ENCODE results near the gene TMEM138.
A peak's percentile ranks its signal among the peaks of the same experiment; 100 is the strongest.

Gene TMEM138

GRCh38 chr11:61342207-61342803, 19.9 kb upstream of the TMEM138 start:
- DNase-seq (ENCODE audit: low read depth), result no peak

GRCh38 chr11:61343792-61344745, 18.1 kb upstream of the TMEM138 start:
- DNase-seq (ENCODE audit: low read depth), result no peak

- no peak for DNase-seq (ENCODE audit: low read depth)
Observed at GRCh38 chr11:61345170-61345610, 17.0 kb upstream of the TMEM138 start.

GRCh38 chr11:61345954-61346843, 16.0 kb upstream of the TMEM138 start:
- DNase-seq (ENCODE audit: low read depth), result no peak

GRCh38 chr11:61347916-61348461, 14.2 kb upstream of the TMEM138 start:
- no peak for DNase-seq (ENCODE audit: low read depth)

GRCh38 chr11:61349189-61349751, 12.9 kb upstream of the TMEM138 start:
- DNase-seq (ENCODE audit: low read depth), result no peak

GRCh38 chr11:61349916-61350315, 12.3 kb upstream of the TMEM138 start:
- no peak for DNase-seq (ENCODE audit: low read depth)

- no peak for DNase-seq (ENCODE audit: low read depth)
Observed at GRCh38 chr11:61350336-61350735, 11.8 kb upstream of the TMEM138 start.

- DNase-seq (ENCODE audit: low read depth), result no peak
Observed at GRCh38 chr11:61350803-61351202, 11.4 kb upstream of the TMEM138 start.

GRCh38 chr11:61352038-61352437, 10.1 kb upstream of the TMEM138 start:
- no peak for DNase-seq (ENCODE audit: low read depth)

- DNase-seq (ENCODE audit: low read depth), result no peak
Observed at GRCh38 chr11:61353131-61354067, 8.8 kb upstream of the TMEM138 start.

GRCh38 chr11:61354208-61354607, 8.0 kb upstream of the TMEM138 start:
- no peak for DNase-seq (ENCODE audit: low read depth)

- no peak for DNase-seq (ENCODE audit: low read depth)
Observed at GRCh38 chr11:61356706-61357105, 5.5 kb upstream of the TMEM138 start.

GRCh38 chr11:61357233-61357893, 4.8 kb upstream of the TMEM138 start:
- no peak for DNase-seq (ENCODE audit: low read depth)

GRCh38 chr11:61357894-61358239, 4.3 kb upstream of the TMEM138 start:
- no peak for DNase-seq (ENCODE audit: low read depth)

- DNase-seq (ENCODE audit: low read depth), result no peak
Observed at GRCh38 chr11:61358566-61358965, 3.6 kb upstream of the TMEM138 start.

GRCh38 chr11:61359516-61359915, 2.7 kb upstream of the TMEM138 start:
- DNase-seq (ENCODE audit: low read depth), result no peak

- DNase-seq (ENCODE audit: low read depth), result no peak
Observed at GRCh38 chr11:61361237-61361740, 885 bp upstream of the TMEM138 start.

GRCh38 chr11:61362542-61362875, 335 bp downstream of the TMEM138 start:
- peak; percentile 15 for DNase-seq (ENCODE audit: low read depth)
